ENCODE data around the gene HMCES. TPM values are rescaled to one million over a fixed set of nuclear protein-coding genes. Genes with fewer than 3 reads are reported as not detected.

HMCES gene
- total RNA-seq, 4 donors from 2014 or later, result 11.3 to 32.6 (median 23.9) TPM

DNA sequence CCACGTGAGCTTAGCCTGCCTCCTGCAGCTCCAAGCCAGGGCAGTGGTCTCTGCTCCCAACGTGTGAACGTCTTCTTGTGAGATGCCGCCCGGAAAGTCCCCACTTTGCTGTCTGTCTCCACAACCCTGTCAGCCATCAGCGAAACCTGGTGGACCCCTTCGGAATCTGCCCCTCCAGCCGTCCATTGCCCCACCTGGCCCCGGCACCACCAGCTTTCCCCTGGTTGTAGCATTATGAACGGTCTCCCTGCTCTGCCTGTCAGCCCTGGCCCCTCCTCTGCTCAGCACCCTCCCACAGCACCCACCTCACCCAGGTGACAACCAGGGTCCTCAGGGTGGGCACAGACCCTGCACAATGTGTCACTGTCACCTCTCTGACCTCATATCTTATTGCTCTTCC lies 71.1 kb downstream of the HMCES start:
- Histone ChIP-seq H3K9me3 (no peaks in the 10 kb centered on the region), H3K27me3 (peaks cover under 1% of the 10 kb centered on the region), H3K36me3 (no peaks in the 10 kb centered on the region), H3K4me1 (no peaks in the 10 kb centered on the region), H3K4me3 (no peak overlapping the region), H3K27ac (no peak overlapping the region)
- intact Hi-C loops (cut with DNase I; ENCODE audit: low total_unique reads) (no loop called here), in situ Hi-C loops (cut with MboI; ENCODE audit: low pct_ligation_motif_present in 1 of 4, low pct_unique_long_range_greater_than_20kb in 1 of 4, low sequenced_read_pairs in 3 of 4) (no loop called here)
- no peak for DNase-seq
- TF ChIP-seq POLR2AphosphoS5 (IDR thresholded peaks at IDR 0.05), result no peak
- TF ChIP-seq, protein P1, sequence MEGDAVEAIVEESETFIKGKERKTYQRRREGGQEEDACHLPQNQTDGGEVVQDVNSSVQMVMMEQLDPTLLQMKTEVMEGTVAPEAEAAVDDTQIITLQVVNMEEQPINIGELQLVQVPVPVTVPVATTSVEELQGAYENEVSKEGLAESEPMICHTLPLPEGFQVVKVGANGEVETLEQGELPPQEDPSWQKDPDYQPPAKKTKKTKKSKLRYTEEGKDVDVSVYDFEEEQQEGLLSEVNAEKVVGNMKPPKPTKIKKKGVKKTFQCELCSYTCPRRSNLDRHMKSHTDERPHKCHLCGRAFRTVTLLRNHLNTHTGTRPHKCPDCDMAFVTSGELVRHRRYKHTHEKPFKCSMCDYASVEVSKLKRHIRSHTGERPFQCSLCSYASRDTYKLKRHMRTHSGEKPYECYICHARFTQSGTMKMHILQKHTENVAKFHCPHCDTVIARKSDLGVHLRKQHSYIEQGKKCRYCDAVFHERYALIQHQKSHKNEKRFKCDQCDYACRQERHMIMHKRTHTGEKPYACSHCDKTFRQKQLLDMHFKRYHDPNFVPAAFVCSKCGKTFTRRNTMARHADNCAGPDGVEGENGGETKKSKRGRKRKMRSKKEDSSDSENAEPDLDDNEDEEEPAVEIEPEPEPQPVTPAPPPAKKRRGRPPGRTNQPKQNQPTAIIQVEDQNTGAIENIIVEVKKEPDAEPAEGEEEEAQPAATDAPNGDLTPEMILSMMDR (IDR thresholded peaks at IDR 0.05), result no peak
- TF ChIP-seq POLR2A (IDR thresholded peaks at IDR 0.05), result no peak
- TF ChIP-seq EP300 (IDR thresholded peaks at IDR 0.05; ENCODE audit: low read depth), result no peak
- 80 to 85% methylated on average over 1 to 10 of the region's 10 CpGs for WGBS, 2 donors (ENCODE audit: low coverage in 1 of 2)

DNA sequence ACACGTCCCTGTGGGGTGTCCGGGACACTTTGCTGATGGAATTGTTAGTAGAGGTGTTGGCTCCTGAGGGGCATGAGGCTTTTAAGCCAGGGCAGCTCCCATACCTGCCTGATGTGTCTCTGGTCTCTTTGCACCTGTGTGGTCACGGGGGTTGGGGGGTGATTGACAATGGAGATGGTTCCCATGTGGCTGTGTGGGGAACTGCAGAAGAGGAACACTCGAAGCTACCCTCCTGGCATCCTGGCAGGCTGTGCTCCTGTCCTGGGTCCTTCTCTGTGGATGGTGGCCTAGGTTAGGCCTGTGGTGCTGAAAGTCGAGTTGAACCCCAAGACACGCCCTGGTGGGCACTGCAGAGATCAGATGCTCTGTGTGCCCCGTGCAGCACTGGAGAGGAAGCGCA lies 73.4 kb downstream of the HMCES start:
- intact Hi-C loops (cut with DNase I; ENCODE audit: low total_unique reads), result no loop called here
- TF ChIP-seq POLR2A (IDR thresholded peaks at IDR 0.05) (no peak), EP300 (IDR thresholded peaks at IDR 0.05; ENCODE audit: low read depth) (no peak), POLR2AphosphoS5 (IDR thresholded peaks at IDR 0.05) (no peak)
- TF ChIP-seq, protein P1 (IDR thresholded peaks at IDR 0.05), result peak in 1 of 5 experiments; percentile 17
- in situ Hi-C loops (cut with MboI; ENCODE audit: low pct_ligation_motif_present in 1 of 4, low pct_unique_long_range_greater_than_20kb in 1 of 4, low sequenced_read_pairs in 3 of 4), result no loop called here
- H3K27ac ChIP-seq, result no peak overlapping the region
- H3K27me3 ChIP-seq, result no peaks in the 10 kb centered on the region
- no peak overlapping the region for H3K4me3 ChIP-seq
- no peaks in the 10 kb centered on the region for H3K9me3 ChIP-seq
- DNase-seq, result no peak
- H3K4me1 ChIP-seq, result no peaks in the 10 kb centered on the region
- no peaks in the 10 kb centered on the region for H3K36me3 ChIP-seq
- 84% methylated on average over 8 of the region's 8 CpGs; no CpG with 5 or more reads in 1 of the 2 donors for WGBS, 2 donors (ENCODE audit: low coverage in 1 of 2)

DNA sequence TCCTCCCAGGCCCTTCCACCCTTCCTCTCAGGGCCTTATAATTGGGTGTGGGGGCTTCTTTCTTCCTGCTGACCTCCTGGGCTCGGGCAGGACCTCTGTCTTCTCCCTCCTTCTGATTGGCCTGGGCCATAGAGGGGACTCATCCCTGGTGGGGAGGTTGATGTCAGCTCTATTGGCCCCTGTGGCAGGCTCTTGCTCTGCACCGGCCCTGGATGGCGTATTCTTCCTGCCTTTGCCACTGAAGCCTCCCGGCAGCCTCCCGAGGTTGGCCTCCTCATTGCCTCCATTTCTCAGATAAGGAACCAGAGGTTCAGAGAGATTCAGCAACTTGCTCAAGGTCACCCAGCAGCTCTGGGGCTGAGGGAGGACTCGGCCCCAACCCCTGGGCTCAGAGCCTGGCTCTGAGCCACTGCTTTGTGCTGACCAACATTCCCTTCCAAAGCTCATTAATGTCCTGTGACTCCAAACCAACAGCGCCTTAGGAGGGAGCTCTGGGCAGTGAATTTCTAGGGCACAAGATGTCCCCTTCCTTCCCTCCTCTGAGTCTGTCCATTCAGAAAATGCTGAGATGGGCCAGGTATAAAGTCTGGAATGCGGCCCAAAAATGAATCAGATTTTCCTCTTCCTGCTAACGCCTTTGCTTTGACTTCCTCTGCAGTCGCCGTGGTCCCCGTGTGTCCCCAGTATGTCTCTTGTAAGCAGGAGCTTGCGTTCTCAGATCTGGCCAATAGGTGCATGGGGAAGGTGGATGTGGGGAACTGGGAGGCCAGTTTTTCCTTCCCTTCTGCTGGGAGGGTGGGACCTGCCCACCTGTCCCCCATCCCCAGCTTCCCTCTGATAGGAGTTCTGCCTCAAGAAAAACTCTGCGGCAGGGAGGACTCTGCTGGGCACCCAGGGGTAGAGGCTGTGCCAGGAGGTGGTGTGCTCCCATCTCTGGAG lies 74.2 kb downstream of the HMCES start:
- Histone ChIP-seq H3K4me3 (no peak overlapping the region), H3K9me3 (no peaks in the 10 kb centered on the region), H3K27ac (no peak overlapping the region), H3K27me3 (no peaks in the 10 kb centered on the region), H3K36me3 (no peaks in the 10 kb centered on the region), H3K4me1 (no peaks in the 10 kb centered on the region)
- 74 to 78% methylated on average over 3 to 14 of the region's 14 CpGs for WGBS, 2 donors (ENCODE audit: low coverage in 1 of 2)
- in situ Hi-C loops (cut with MboI; ENCODE audit: low pct_ligation_motif_present in 1 of 4, low pct_unique_long_range_greater_than_20kb in 1 of 4, low sequenced_read_pairs in 3 of 4) (no loop called here), intact Hi-C loops (cut with DNase I; ENCODE audit: low total_unique reads) (no loop called here)
- TF ChIP-seq POLR2A (IDR thresholded peaks at IDR 0.05) (no peak), EP300 (IDR thresholded peaks at IDR 0.05; ENCODE audit: low read depth) (no peak), POLR2AphosphoS5 (IDR thresholded peaks at IDR 0.05) (no peak)
- TF ChIP-seq, protein P1 (IDR thresholded peaks at IDR 0.05), result no peak
- no peak for DNase-seq

DNA sequence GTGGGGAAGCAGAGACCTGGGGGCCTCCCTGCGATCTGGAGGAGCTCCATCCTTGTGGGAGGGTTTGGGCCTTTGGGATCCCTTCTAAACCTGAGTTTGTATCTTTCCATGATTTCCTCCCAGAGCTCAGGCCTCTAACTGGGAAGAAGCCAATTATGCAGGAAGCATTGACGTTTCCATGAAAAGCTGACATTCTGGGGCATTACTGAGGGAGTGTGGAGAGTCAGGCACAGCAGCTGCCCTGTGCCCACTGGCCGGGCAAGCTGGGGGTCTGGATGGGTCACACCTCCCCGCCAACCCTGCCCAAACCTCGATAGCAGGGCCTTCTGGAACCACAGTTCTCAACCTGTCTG lies 74.9 kb downstream of the HMCES start:
- Histone ChIP-seq H3K27me3 (no peaks in the 10 kb centered on the region), H3K4me1 (no peaks in the 10 kb centered on the region), H3K27ac (no peak overlapping the region), H3K36me3 (no peaks in the 10 kb centered on the region), H3K9me3 (no peaks in the 10 kb centered on the region), H3K4me3 (no peak overlapping the region)
- WGBS, 2 donors (ENCODE audit: low coverage in 1 of 2), result 83% methylated on average over 5 of the region's 5 CpGs; no CpG with 5 or more reads in 1 of the 2 donors
- no peak for TF ChIP-seq POLR2AphosphoS5 (IDR thresholded peaks at IDR 0.05)
- in situ Hi-C loops (cut with MboI; ENCODE audit: low pct_ligation_motif_present in 1 of 4, low pct_unique_long_range_greater_than_20kb in 1 of 4, low sequenced_read_pairs in 3 of 4), result no loop called here
- intact Hi-C loops (cut with DNase I; ENCODE audit: low total_unique reads), result no loop called here
- no peak for DNase-seq

Small RNA genes within 50 kb of the gene (small RNA-seq; reads per million reads assigned to genes)
- 0 to 0.18 (median 0) reads per million in 4 donors for gene MIR6826

Other genes starting within 250 kb of the HMCES start
- gene GP9, start 218.1 kb upstream of the HMCES start, total RNA-seq, result 1 to 10 TPM in 1 of 4 donors, under 1 TPM in 1, not detected in 2; 0.64 to 1.2 TPM
- gene RAB43, start 157.1 kb upstream of the HMCES start, total RNA-seq, result 10 to 100 TPM; 23.1 to 40.4 (median 31.3) TPM
- 10 to 100 TPM in 2 of 4 donors, 1 to 10 TPM in 2; 1.6 to 14.2 (median 7.2) TPM for gene ISY1, start 117.8 kb upstream of the HMCES start, total RNA-seq
- 100 to 1,000 TPM; 169 to 329 (median 258) TPM for gene CNBP, start 95.0 kb upstream of the HMCES start, total RNA-seq
- gene COPG1, start 29.3 kb upstream of the HMCES start, total RNA-seq, result 100 to 1,000 TPM in 3 of 4 donors, 10 to 100 TPM in 1; 64.7 to 149 (median 116) TPM
- gene EFCAB12, start 149.8 kb downstream of the HMCES start, total RNA-seq, result under 1 TPM in 2 of 4 donors, not detected in 2; 0.14 to 0.32 TPM
- 10 to 100 TPM; 15.0 to 34.4 (median 30.4) TPM for gene MBD4, start 161.1 kb downstream of the HMCES start, total RNA-seq
- gene IFT122, start 161.4 kb downstream of the HMCES start, total RNA-seq, result 10 to 100 TPM; 15.0 to 77.6 (median 16.7) TPM
- gene RHO, start 249.8 kb downstream of the HMCES start, total RNA-seq, result not detected